ENCODE results near the gene PSMG4. TPM values are rescaled to one million over a fixed set of nuclear protein-coding genes. Genes with fewer than 3 reads are reported as not detected.
A peak's percentile ranks its signal among the peaks of the same experiment; 100 is the strongest.

Gene PSMG4
- total RNA-seq, 1 donor from 2014 or later, result 9.7 TPM

DNA sequence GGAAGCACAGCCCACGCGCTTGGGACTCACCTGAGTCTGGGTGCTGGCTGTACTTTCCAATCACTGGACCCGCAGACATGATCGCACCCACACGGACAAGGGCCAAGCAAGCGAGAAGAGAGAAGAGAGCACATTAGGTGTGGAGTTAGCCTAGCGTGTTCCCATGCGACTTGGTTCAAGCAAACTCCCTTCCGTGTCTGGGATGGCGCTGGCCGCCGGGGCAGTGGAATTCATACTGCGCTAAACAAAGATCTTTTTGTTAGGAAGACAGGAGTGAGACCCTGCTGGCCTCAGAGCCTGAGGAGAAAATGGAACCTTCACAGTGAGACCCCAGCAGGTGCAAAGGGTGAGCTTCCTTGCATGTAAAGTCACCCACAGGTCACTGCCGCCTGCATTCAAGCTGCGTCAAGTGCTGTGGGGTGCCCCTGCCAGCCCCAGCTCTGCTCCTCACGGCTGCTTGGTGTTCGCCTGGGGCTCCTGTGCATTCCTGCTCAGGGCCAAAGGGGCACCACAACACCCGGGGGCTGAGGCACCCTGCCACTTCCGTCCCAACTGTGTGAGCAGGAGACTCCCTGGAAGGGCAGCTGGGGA, 26.4 kb downstream of the PSMG4 start:
- H3K27ac Mint-ChIP-seq (ENCODE audit: unreplicated experiment), result no peak overlapping the region
- TF ChIP-seq, protein P1, sequence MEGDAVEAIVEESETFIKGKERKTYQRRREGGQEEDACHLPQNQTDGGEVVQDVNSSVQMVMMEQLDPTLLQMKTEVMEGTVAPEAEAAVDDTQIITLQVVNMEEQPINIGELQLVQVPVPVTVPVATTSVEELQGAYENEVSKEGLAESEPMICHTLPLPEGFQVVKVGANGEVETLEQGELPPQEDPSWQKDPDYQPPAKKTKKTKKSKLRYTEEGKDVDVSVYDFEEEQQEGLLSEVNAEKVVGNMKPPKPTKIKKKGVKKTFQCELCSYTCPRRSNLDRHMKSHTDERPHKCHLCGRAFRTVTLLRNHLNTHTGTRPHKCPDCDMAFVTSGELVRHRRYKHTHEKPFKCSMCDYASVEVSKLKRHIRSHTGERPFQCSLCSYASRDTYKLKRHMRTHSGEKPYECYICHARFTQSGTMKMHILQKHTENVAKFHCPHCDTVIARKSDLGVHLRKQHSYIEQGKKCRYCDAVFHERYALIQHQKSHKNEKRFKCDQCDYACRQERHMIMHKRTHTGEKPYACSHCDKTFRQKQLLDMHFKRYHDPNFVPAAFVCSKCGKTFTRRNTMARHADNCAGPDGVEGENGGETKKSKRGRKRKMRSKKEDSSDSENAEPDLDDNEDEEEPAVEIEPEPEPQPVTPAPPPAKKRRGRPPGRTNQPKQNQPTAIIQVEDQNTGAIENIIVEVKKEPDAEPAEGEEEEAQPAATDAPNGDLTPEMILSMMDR (IDR thresholded peaks at IDR 0.05; ENCODE audit: unreplicated experiment), result no peak
- H3K36me3 Mint-ChIP-seq (ENCODE audit: low read depth, unreplicated experiment), result peaks cover 33% of the 10 kb centered on the region
- H3K4me3 Mint-ChIP-seq (ENCODE audit: unreplicated experiment), result no peak overlapping the region
- H3K27me3 Mint-ChIP-seq (ENCODE audit: unreplicated experiment), result peaks cover 20% of the 10 kb centered on the region
- H3K9me3 Mint-ChIP-seq (ENCODE audit: unreplicated experiment), result no peaks in the 10 kb centered on the region
- DNase-seq (ENCODE audit: low spot score), result no peak
- H3K4me1 Mint-ChIP-seq (ENCODE audit: unreplicated experiment), result peaks cover 13% of the 10 kb centered on the region

DNA sequence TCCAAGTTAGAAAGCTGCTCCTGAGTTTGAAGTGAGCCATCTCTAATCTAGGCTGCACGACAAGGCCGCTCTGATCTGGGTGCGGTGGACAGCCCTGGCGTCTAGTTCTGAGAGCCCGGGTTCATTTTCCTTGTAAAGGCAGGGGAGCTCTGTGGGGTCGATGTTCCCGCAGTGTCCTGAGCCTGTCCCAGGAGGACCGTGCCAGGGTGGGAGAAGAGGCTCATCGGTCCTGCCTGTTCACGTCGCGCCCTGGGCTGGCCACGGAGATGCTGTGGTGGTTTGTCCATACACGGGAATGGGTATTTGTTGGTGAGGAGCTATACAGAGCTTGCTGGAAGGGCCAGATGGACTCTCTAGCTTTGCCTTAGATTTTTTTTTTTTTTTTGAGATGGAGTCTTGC, 27.0 kb downstream of the PSMG4 start:
- Mint-ChIP-seq H3K4me3 (ENCODE audit: unreplicated experiment) (peak overlapping the region; percentile 31), H3K27me3 (ENCODE audit: unreplicated experiment) (peaks cover 20% of the 10 kb centered on the region), H3K36me3 (ENCODE audit: low read depth, unreplicated experiment) (peaks cover 33% of the 10 kb centered on the region), H3K27ac (ENCODE audit: unreplicated experiment) (no peak overlapping the region), H3K4me1 (ENCODE audit: unreplicated experiment) (peaks cover 13% of the 10 kb centered on the region), H3K9me3 (ENCODE audit: unreplicated experiment) (no peaks in the 10 kb centered on the region)
- TF ChIP-seq, protein P1 (IDR thresholded peaks at IDR 0.05; ENCODE audit: unreplicated experiment), result no peak
- no peak for DNase-seq (ENCODE audit: low spot score)

DNA sequence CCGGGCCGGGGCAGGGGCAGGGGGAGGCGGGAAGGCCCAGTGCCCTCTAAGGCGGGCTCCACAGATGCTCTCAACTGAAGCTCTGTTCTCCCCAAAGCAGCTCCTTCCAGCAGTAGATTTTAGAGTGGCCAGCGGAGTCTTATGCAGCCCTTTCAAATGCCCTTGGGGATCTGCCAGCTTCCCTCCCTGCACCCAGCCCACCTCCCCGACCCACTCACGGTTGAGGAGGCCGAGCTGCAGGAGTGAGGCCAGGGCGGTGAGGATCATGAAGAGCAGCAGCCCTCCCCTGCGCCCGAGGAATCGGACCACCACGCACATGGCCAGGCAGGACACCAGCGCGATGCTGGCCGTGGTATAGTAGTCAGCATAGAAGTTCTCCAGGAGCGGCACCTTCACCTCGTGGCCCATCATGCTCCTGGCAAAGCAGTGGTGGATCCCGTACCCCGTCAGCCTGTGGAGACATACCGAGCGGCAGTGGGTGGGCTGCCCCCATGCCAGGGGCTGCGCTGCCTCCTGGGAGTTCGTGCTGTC, 28.0 kb downstream of the PSMG4 start:
- DNase-seq (ENCODE audit: low spot score), result no peak
- Mint-ChIP-seq H3K27ac (ENCODE audit: unreplicated experiment) (no peak overlapping the region), H3K4me3 (ENCODE audit: unreplicated experiment) (no peak overlapping the region), H3K36me3 (ENCODE audit: low read depth, unreplicated experiment) (peaks cover 33% of the 10 kb centered on the region), H3K4me1 (ENCODE audit: unreplicated experiment) (peaks cover 6% of the 10 kb centered on the region), H3K9me3 (ENCODE audit: unreplicated experiment) (no peaks in the 10 kb centered on the region), H3K27me3 (ENCODE audit: unreplicated experiment) (peaks cover 18% of the 10 kb centered on the region)
- TF ChIP-seq, protein P1 (IDR thresholded peaks at IDR 0.05; ENCODE audit: unreplicated experiment), result no peak

DNA sequence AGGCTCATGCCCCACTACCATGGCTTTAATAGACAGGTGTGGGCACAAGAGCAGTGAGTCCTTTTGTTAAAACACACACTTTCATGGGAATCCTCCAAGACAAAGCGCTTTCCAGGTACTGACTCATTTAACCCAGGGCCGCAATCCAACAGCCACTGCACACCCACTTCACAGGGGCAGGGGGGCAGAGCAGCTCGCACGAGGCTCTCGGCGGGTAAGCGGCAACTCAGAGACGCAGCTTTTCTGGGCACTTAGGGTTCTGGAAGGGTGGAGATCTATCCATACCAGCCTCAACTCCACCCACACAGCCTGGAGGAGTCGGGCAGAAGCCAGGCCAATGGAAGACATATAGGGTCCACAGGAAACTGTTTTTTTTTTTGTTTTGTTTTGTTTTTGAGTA, 28.6 kb downstream of the PSMG4 start:
- no peak overlapping the region for H3K27ac Mint-ChIP-seq (ENCODE audit: unreplicated experiment)
- TF ChIP-seq, protein P1 (IDR thresholded peaks at IDR 0.05; ENCODE audit: unreplicated experiment), result no peak
- H3K27me3 Mint-ChIP-seq (ENCODE audit: unreplicated experiment), result peaks cover 14% of the 10 kb centered on the region
- H3K4me3 Mint-ChIP-seq (ENCODE audit: unreplicated experiment), result no peak overlapping the region
- H3K9me3 Mint-ChIP-seq (ENCODE audit: unreplicated experiment), result no peaks in the 10 kb centered on the region
- peaks cover 33% of the 10 kb centered on the region for H3K36me3 Mint-ChIP-seq (ENCODE audit: low read depth, unreplicated experiment)
- H3K4me1 Mint-ChIP-seq (ENCODE audit: unreplicated experiment), result no peaks in the 10 kb centered on the region
- DNase-seq (ENCODE audit: low spot score), result no peak

DNA sequence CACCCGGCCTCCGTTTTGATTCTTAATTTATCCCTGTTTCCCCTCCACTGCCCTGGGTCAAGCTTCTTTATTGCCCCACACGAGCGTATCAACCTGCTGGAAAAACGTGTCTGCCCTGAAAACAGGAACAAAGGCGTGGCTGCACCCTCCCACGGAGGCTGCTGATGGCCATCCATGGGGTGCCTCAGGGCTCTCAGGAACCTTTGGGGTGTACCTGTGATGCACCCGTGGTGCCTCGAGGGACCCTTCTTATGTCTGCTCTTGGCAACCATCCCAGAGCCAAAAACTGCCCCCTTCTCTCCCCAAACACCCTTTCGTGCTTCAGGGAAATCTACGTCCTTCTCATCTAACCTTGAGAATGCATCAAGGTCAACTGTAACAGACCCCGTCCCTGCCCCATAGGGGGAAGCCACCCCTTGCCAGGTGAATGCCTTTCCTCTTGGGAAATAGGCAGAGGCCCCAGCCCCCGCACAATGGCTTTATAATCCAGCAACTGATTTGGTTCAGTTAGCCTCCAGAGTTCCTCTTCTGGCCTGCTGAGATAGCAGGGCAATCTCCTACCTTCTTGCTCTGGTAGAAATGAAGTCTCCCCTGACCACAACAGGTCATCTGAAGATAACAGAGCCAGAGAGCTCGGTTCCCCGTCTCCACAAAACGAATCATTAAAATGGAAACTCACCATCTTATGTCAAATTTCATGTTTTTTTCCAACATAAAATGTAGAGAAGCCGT, 29.4 kb downstream of the PSMG4 start:
- peaks cover 32% of the 10 kb centered on the region for H3K36me3 Mint-ChIP-seq (ENCODE audit: low read depth, unreplicated experiment)
- peaks cover 16% of the 10 kb centered on the region for H3K27me3 Mint-ChIP-seq (ENCODE audit: unreplicated experiment)
- H3K4me3 Mint-ChIP-seq (ENCODE audit: unreplicated experiment), result no peak overlapping the region
- peak overlapping the region; percentile 22 for H3K27ac Mint-ChIP-seq (ENCODE audit: unreplicated experiment)
- no peaks in the 10 kb centered on the region for H3K9me3 Mint-ChIP-seq (ENCODE audit: unreplicated experiment)
- TF ChIP-seq, protein P1 (IDR thresholded peaks at IDR 0.05; ENCODE audit: unreplicated experiment), result no peak
- DNase-seq (ENCODE audit: low spot score), result no peak
- no peaks in the 10 kb centered on the region for H3K4me1 Mint-ChIP-seq (ENCODE audit: unreplicated experiment)

Data from endothelial cell (in vitro differentiated cells).